IMR-90 (cell line): ENCODE results near the gene TRIM25.

Source experiments
- CTCF ChIP-seq: conservative IDR thresholded peaks from 2 replicates; pipeline ENCODE4 v1.5.1; 2012; ENCODE audit warnings: mild to moderate bottlenecking, low read depth, low read length, improper control_type of control experiment
- POLR2A ChIP-seq: IDR thresholded peaks from 2 replicates; pipeline ENCODE4 v1.6.1; 2012; ENCODE audit warnings: mild to moderate bottlenecking, low read depth, low read length

- TF ChIP-seq CTCF, result no peak
- TF ChIP-seq POLR2A, result no peak
These were observed 27.5 kb downstream of the TRIM25 start for GRCh38 chr17:56886288-56886731.
